Astrocyte of the spinal cord (primary cell): Measurements from ENCODE around the gene RSF1.

Experiments
- DNase-seq: peaks from one replicate; pipeline ENCODE4 v3.0.0; 2011; ENCODE audit warnings: low read depth, low spot score
- H3K4me3 ChIP-seq: 2 replicates; pipeline ENCODE4 v1.5.1; 2011; ENCODE audit warnings: low read depth, mild to moderate bottlenecking, low read length, moderate library complexity
- in situ Hi-C: cut with HindIII; loops from 2 replicates; pipeline ENCODE4 v1.10.0; 2017; ENCODE audit warnings: low sequenced_read_pairs
- TF ChIP-seq, protein P1 (sequence below): IDR thresholded peaks from 2 replicates; pipeline ENCODE4 v1.5.1; 2012; ENCODE audit warnings: low read depth, mild to moderate bottlenecking, low read length, inconsistent platforms

Gene RSF1

DNA sequence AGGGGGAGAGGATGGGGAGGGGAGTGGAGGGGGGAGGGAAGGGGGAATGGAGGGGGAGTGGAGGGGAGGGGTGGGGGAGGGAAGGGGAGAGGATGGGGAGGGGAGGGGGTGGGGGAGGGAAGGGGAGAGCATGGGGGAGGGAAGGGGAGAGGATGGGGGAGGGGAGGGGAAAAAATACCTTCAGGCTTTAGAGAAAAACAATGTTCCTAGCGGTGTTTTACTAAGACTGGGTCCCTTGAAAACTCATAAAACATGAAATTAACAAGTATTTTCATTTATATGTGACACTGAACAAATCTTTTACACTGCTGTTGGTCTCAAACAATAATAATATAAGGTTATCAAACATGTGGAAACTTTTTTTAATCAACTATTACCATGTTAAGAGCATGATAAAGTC is 42.4 kb downstream of the RSF1 start:
- in situ Hi-C loops, result no loop called here
- H3K4me3 ChIP-seq, result no peak overlapping the region
- TF ChIP-seq, protein P1, sequence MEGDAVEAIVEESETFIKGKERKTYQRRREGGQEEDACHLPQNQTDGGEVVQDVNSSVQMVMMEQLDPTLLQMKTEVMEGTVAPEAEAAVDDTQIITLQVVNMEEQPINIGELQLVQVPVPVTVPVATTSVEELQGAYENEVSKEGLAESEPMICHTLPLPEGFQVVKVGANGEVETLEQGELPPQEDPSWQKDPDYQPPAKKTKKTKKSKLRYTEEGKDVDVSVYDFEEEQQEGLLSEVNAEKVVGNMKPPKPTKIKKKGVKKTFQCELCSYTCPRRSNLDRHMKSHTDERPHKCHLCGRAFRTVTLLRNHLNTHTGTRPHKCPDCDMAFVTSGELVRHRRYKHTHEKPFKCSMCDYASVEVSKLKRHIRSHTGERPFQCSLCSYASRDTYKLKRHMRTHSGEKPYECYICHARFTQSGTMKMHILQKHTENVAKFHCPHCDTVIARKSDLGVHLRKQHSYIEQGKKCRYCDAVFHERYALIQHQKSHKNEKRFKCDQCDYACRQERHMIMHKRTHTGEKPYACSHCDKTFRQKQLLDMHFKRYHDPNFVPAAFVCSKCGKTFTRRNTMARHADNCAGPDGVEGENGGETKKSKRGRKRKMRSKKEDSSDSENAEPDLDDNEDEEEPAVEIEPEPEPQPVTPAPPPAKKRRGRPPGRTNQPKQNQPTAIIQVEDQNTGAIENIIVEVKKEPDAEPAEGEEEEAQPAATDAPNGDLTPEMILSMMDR, result no peak
- DNase-seq, result no peak

- in situ Hi-C loops, result no loop called here
- H3K4me3 ChIP-seq, result no peak overlapping the region
- DNase-seq, result peak; percentile 31
- TF ChIP-seq, protein P1, result no peak
These were observed 44.1 kb downstream of the RSF1 start for GRCh38 chr11:77776455-77776854.

- in situ Hi-C loops, result no loop called here
- no peak for DNase-seq
- H3K4me3 ChIP-seq, result no peak overlapping the region
- TF ChIP-seq, protein P1, result no peak
These were observed 44.6 kb downstream of the RSF1 start for GRCh38 chr11:77775936-77776335.

GRCh38 chr11:77771135-77771534 is 49.4 kb downstream of the RSF1 start:
- no peak for DNase-seq
- in situ Hi-C loops, result no loop called here
- TF ChIP-seq, protein P1, result no peak
- H3K4me3 ChIP-seq, result no peak overlapping the region

DNA sequence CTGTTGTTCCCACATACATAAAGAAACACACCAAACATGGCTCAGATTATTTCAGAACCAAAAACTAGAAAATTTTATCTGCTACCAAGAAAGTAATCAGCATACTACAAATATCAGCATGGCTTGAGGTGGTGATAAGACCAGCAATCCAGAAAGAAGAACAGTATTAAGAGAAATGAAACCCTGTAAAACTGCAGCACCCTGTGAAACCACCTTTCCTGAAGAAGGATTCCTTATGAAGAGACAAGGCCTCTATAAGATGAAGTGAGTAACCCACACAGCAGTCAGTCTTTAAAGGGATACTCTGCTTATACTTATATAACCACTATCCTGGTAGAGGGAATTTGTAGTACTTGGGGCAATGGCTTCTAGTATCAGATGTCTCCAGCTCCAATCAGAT is 49.9 kb downstream of the RSF1 start:
- no peak overlapping the region for H3K4me3 ChIP-seq
- in situ Hi-C loops, result no loop called here
- TF ChIP-seq, protein P1, result no peak
- DNase-seq, result no peak

- no peak for DNase-seq
- H3K4me3 ChIP-seq, result no peak overlapping the region
- TF ChIP-seq, protein P1, result no peak
- in situ Hi-C loops, result no loop called here
These were observed 58.1 kb downstream of the RSF1 start for GRCh38 chr11:77762426-77762825.

- H3K4me3 ChIP-seq, result no peak overlapping the region
- no peak for DNase-seq
- in situ Hi-C loops, result no loop called here
- TF ChIP-seq, protein P1, result no peak
These were observed 59.0 kb downstream of the RSF1 start for GRCh38 chr11:77761491-77761890.
